Psoas muscle (tissue), 8 donors: ENCODE measurements around the gene LSAMP. TPM values are rescaled to one million over a fixed set of nuclear protein-coding genes. Genes with fewer than 3 reads are reported as not detected.

Experiments used
- ATAC-seq, 4 donors: fragments of 200-7000 bp; cut with Tn5 transposase; one replicate each; pipeline ENCODE4 v1.9.1; 2020; ENCODE audit warnings: moderate library complexity in 3 of 4, mild to moderate bottlenecking in 2 of 4
- DNase-seq, 2 donors: peaks; one replicate each; pipeline ENCODE4 v3.0.0-alpha.2; 2020
- H3K27ac ChIP-seq: fragments of 200-600 bp; one replicate; pipeline ENCODE4 v1.8.0; 2022
- H3K27me3 ChIP-seq, 3 donors: fragments of 200-600 bp in 1 of 3; one replicate each; pipeline versions ENCODE4 v1.6.1 to v1.8.0; 2013 to 2022; ENCODE audit warnings: low read length in 2 of 3, mild to moderate bottlenecking in 2 of 3, moderate library complexity in 1 of 3; ENCODE audit not compliant: insufficient read depth in 3 of 3
- H3K36me3 ChIP-seq, 2 donors: fragments of 200-600 bp in 1 of 2; one replicate each; pipeline versions ENCODE4 v1.6.1 to v1.8.0; 2013 to 2022; ENCODE audit warnings: low read depth in 1 of 2, mild to moderate bottlenecking in 1 of 2, moderate library complexity in 1 of 2; ENCODE audit not compliant: insufficient read depth in 1 of 2
- H3K4me1 ChIP-seq: fragments of 200-600 bp; one replicate; pipeline ENCODE4 v1.8.0; 2022
- H3K4me3 ChIP-seq: fragments of 200-600 bp; one replicate; pipeline ENCODE4 v1.8.0; 2022; ENCODE audit warnings: mild to moderate bottlenecking
- H3K9me3 ChIP-seq: fragments of 200-600 bp; one replicate; pipeline ENCODE4 v1.8.0; 2022
- CTCF ChIP-seq: fragments of 200-600 bp; IDR thresholded peaks from one replicate; pipeline ENCODE4 v1.8.0; 2022; ENCODE audit warnings: antibody characterized with exemption
- WGBS, 3 donors: extraction: QIAGEN DNeasy Blood & Tissue Kit; methylation state at CpG; one replicate each; pipeline versions ENCODE4 v1.1.6 to v1.1.7; 2013; 5-methylcytosine and 5-hydroxymethylcytosine counted together
- intact Hi-C, 2 donors: fragments of 100-400 bp; cut with DNase I; formaldehyde crosslinking; loops; one replicate each; pipeline versions ENCODE4 v1.11.0 to v1.14.2; 2022
- polyA plus RNA-seq, 3 donors: library from polyadenylated mRNA; stranded (reverse); fragments of 200-250 nt; gene quantifications; one replicate each; pipeline ENCODE4 v1.2.3, GENCODE V29; 2013
- total RNA-seq, 4 donors: library from RNA; stranded (reverse); fragmentation: NEBNext Ultra II Directional in 2 of 4; extraction: Animal tissue kit (Norgen Biotek cat#: 25700) in 2 of 4; gene quantifications; one replicate each; pipeline versions ENCODE4 v1.2.1 to v1.2.4, GENCODE V29; 2021 to 2023
- donor health status: healthy with polysubstance abuse.
- donor health status: DM: no; HTN: no; CAD: no; lungs with moderate emphysema.
- donor health status: Bipolar disorder and iron deficiency.
- donor health status: healthy.
- donor health status: DM: yes; HTN: yes; CAD: no.
- donor health status: DM: no; HTN: no; CAD: no.
- donor health status: DM: no; HTN: no; CAD: no.
- donor health status: DM: yes; HTN: yes; CAD: no.

LSAMP gene
- total and polyA plus RNA-seq, 7 donors: 0.01 to 0.17 (median 0.04) TPM; not detected in 4

DNA sequence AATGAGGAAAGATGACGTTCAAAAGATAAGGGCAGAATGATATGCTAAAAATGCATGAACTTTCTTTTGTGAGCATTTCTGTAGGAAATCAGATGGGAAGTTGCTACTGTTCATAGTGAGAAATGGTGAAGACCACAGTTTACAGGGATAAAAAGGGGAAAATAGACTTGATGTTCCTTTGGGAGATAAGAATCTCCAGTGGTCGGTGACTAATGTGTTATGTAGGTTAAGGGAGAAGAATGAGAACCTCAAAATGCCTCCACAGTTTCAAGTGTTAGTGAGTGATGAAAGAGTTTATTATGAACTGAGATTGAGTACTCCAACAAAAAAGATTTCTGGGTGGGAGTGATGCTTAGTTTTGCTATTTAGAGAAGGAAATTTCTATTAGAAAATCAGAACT, 247.2 kb downstream of the LSAMP start:
- H3K36me3 ChIP-seq: no peaks in the 10 kb centered on the region
- no peak for TF ChIP-seq CTCF
- 63 to 69% (median 68%) methylated on average over 2 of the region's 2 CpGs for WGBS, 3 donors
- no peaks in the 10 kb centered on the region for H3K9me3 ChIP-seq
- no peaks in the 10 kb centered on the region for H3K27me3 ChIP-seq
- ATAC-seq: no peak
- H3K4me1 ChIP-seq: no peaks in the 10 kb centered on the region
- H3K4me3 ChIP-seq: no peak overlapping the region
- intact Hi-C loops: no loop called here
- H3K27ac ChIP-seq: no peak overlapping the region
- no peak for DNase-seq

DNA sequence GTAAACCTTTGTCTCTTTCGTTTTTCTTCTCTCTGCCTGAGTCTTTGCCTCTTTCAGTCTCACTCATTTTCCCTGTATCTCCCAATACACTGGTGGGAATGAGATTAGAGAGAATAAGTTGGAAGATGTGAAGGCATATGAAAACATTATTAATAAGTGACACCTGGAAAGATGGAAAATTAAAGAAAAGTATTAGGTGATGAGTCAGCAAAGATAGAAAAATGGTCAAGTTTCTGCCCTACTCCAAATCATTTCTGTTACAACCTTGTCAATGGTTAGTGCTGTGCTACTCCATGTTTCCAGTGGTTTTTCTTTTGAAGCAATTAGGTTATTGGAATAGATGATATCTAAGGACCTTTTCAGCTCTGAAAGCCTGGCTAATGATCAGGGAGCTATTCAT, 252.8 kb downstream of the LSAMP start:
- DNase-seq (no peak), ATAC-seq (no peak)
- 84 to 89% (median 85%) methylated on average over 1 of the region's 1 CpG for WGBS, 3 donors
- no peak overlapping the region for H3K27ac ChIP-seq
- no peaks in the 10 kb centered on the region for H3K4me1 ChIP-seq
- H3K36me3 ChIP-seq: no peaks in the 10 kb centered on the region
- intact Hi-C loops: no loop called here
- H3K9me3 ChIP-seq: no peaks in the 10 kb centered on the region
- TF ChIP-seq CTCF: no peak
- H3K27me3 ChIP-seq: no peaks in the 10 kb centered on the region
- H3K4me3 ChIP-seq: no peak overlapping the region

DNA sequence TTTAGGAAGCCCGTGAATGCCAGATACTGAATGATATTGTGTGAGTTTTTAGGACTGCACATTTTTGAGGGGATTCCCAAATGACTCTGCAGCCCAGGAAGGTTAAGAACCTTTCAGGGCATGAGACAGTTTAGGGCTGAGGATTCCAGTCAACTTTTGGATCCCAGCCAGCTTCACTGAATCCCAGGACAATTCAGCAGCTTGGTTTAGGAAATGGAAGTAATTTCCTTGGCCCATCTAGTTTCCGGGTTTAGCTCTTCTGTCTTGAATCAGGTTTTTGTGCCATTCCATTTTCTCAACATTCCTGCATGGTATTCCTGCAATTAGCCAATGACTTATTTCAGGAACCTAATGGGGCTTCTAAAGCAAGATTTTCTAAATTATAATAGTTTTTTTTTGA, 253.9 kb downstream of the LSAMP start:
- Histone ChIP-seq H3K27me3 (no peaks in the 10 kb centered on the region), H3K27ac (no peak overlapping the region), H3K9me3 (no peaks in the 10 kb centered on the region), H3K4me3 (no peak overlapping the region), H3K4me1 (no peaks in the 10 kb centered on the region), H3K36me3 (no peaks in the 10 kb centered on the region)
- no peak for TF ChIP-seq CTCF
- ATAC-seq (no peak), DNase-seq (no peak)
- 61 to 63% (median 62%) methylated on average over 2 of the region's 2 CpGs for WGBS, 3 donors
- intact Hi-C loops: no loop called here

DNA sequence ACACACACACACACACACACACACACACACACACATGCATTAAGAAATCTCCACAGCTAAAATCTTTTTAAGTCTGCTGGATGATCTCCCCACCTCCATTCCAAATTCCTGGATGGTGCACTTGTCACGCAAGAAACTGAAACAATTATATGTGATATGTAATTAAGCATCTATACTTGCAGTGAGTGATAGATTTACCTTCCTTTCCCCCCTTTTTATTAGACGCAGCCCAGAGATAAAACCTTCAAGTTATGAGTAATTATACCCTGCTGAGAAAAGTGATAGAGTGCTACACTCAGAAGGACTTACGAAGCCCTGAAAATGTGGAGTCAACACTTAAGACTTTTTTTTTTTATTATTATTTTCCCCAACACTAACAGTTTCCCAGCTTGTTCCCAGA, 255.2 kb downstream of the LSAMP start:
- H3K27me3 ChIP-seq: no peaks in the 10 kb centered on the region
- no peaks in the 10 kb centered on the region for H3K36me3 ChIP-seq
- ATAC-seq (no peak), DNase-seq (no peak)
- no peaks in the 10 kb centered on the region for H3K4me1 ChIP-seq
- H3K27ac ChIP-seq: no peak overlapping the region
- TF ChIP-seq CTCF: no peak
- intact Hi-C loops: no loop called here
- H3K4me3 ChIP-seq: no peak overlapping the region
- no peaks in the 10 kb centered on the region for H3K9me3 ChIP-seq
- WGBS, 3 donors: 75 to 77% (median 76%) methylated on average over 3 of the region's 3 CpGs

- H3K27me3 ChIP-seq: no peaks in the 10 kb centered on the region
- H3K4me1 ChIP-seq: no peaks in the 10 kb centered on the region
- TF ChIP-seq CTCF: no peak
- intact Hi-C loops: no loop called here
- no peak overlapping the region for H3K27ac ChIP-seq
- no peak overlapping the region for H3K4me3 ChIP-seq
- no peaks in the 10 kb centered on the region for H3K9me3 ChIP-seq
- no peak for DNase-seq
- WGBS, 3 donors: 73 to 81% (median 76%) methylated on average over 3 of the region's 3 CpGs
- no peaks in the 10 kb centered on the region for H3K36me3 ChIP-seq
- ATAC-seq: no peak
Observed at GRCh38 chr3:116188231-116188785, 257.0 kb downstream of the LSAMP start.
